HepG2 (cell line): ENCODE measurements around the gene SLC39A3. TPM values are rescaled to one million over a fixed set of nuclear protein-coding genes. Genes with fewer than 3 reads are reported as not detected.

ENCODE experiments used
- FOSL1 ChIP-seq: sonication (generic); formaldehyde crosslinking; IDR thresholded peaks from 2 replicates; pipeline ENCODE4 v1.9.0; 2021; ENCODE audit warnings: missing genetic modification reagents, borderline replicate concordance
- MED13 ChIP-seq: sonication (generic); formaldehyde crosslinking; IDR thresholded peaks from 2 replicates; pipeline ENCODE4 v1.5.0; 2020; ENCODE audit warnings: missing genetic modification reagents
- MTA3 ChIP-seq: sonication (generic); formaldehyde crosslinking; IDR thresholded peaks from 2 replicates; pipeline ENCODE4 v1.4.0; 2020; ENCODE audit warnings: missing genetic modification reagents
- NFKB2 ChIP-seq: sonication (generic); formaldehyde crosslinking; IDR thresholded peaks from 2 replicates; pipeline ENCODE4 v1.4.0; 2020; ENCODE audit warnings: missing genetic modification reagents, borderline replicate concordance
- POLR2A ChIP-seq, 2 experiments: IDR thresholded peaks; 2 replicates each; pipeline ENCODE4 v1.6.1; 2011; ENCODE audit warnings: low read depth in 2 of 2, low read length in 2 of 2, mild to moderate bottlenecking in 1 of 2, moderate library complexity in 1 of 2; ENCODE audit not compliant: insufficient read depth in 1 of 2
- POLR2G ChIP-seq: fragments of 200-400 bp; formaldehyde crosslinking; IDR thresholded peaks from 2 replicates; pipeline ENCODE4 v1.6.1; 2018; ENCODE audit warnings: mild to moderate bottlenecking, low read depth, low read length, moderate library complexity
- PPARG ChIP-seq: conservative IDR thresholded peaks from 2 replicates; pipeline ENCODE4 v1.6.1; 2016; ENCODE audit warnings: missing biosample characterization, missing genetic modification reagents
- RNF2 ChIP-seq: fragments of 450-650 bp; conservative IDR thresholded peaks from 2 replicates; pipeline ENCODE4 v1.6.1; 2016; ENCODE audit warnings: low read depth
- SOX6 ChIP-seq, 2 experiments: fragments of 450-650 bp in 1 of 2; sonication (generic) in 1 of 2; formaldehyde crosslinking in 1 of 2; IDR thresholded peaks; 2 replicates each; pipeline versions ENCODE4 v1.4.0 to v1.6.1; 2017 to 2020; ENCODE audit warnings: antibody characterized with exemption in 1 of 2, mild to moderate bottlenecking in 1 of 2, missing genetic modification reagents in 1 of 2
- ZGPAT ChIP-seq: IDR thresholded peaks from 2 replicates; pipeline ENCODE4 v1.6.1; 2016; ENCODE audit warnings: mild to moderate bottlenecking
- ZNF335 ChIP-seq: sonication (generic); formaldehyde crosslinking; IDR thresholded peaks from 2 replicates; pipeline ENCODE4 v1.4.0; 2020; ENCODE audit warnings: missing genetic modification reagents
- ZNF383 ChIP-seq: sonication (generic); formaldehyde crosslinking; IDR thresholded peaks from 2 replicates; pipeline ENCODE4 v1.4.0; 2020; ENCODE audit warnings: missing genetic modification reagents, mild to moderate bottlenecking, borderline replicate concordance
- polyA plus RNA-seq, 8 experiments: library from polyadenylated mRNA; depleted of rRNA in 3 of 8; stranded (reverse) in 7 of 8; unstranded in 1 of 8; fragments of >200 nt; fragmentation: Illumina TruSeq in 4 of 8; extraction: Trizol in 4 of 8; gene quantifications; 2 replicates each; pipeline versions ENCODE4 v1.2.1 to v1.2.3, GENCODE V29; 2011 to 2016; ENCODE audit warnings: low read depth in 4 of 8, missing spikeins in 1 of 8, mixed read lengths in 1 of 8; ENCODE audit not compliant: insufficient read depth in 1 of 8
- total RNA-seq, 5 experiments: library from RNA; depleted of rRNA; stranded (reverse); fragments of >200 nt; fragmentation: Illumina TruSeq; extraction: Trizol; gene quantifications; 2 replicates each; pipeline ENCODE4 v1.2.3, GENCODE V29; 2016; ENCODE audit warnings: low read depth in 1 of 5
- TF ChIP-seq, protein P1 (sequence below): sonication (generic); formaldehyde crosslinking; IDR thresholded peaks from 2 replicates; pipeline ENCODE4 v1.8.0; 2022; ENCODE audit warnings: missing genetic modification reagents, mild to moderate bottlenecking, borderline replicate concordance
- TF ChIP-seq, protein P2 (sequence below): IDR thresholded peaks from 2 replicates; pipeline ENCODE4 v1.6.1; 2016; ENCODE audit warnings: missing biosample characterization, missing genetic modification reagents, low read depth
- TF ChIP-seq, protein P3 (sequence below): sonication (generic); formaldehyde crosslinking; IDR thresholded peaks from 2 replicates; pipeline ENCODE4 v1.5.0; 2020; ENCODE audit warnings: missing genetic modification reagents, mild to moderate bottlenecking, borderline replicate concordance
- TF ChIP-seq, protein P4 (sequence below): sonication (generic); formaldehyde crosslinking; conservative IDR thresholded peaks from 2 replicates; pipeline ENCODE4 v1.4.0; 2020; ENCODE audit warnings: mild to moderate bottlenecking, missing genetic modification reagents, moderate library complexity
- TF ChIP-seq, protein P5 (sequence below): sonication (generic); formaldehyde crosslinking; IDR thresholded peaks from 2 replicates; pipeline ENCODE4 v1.5.0; 2020; ENCODE audit warnings: missing genetic modification reagents

SLC39A3 gene
- total and polyA plus RNA-seq, 2 of the 13 experiments (the other 11 are each of a cell fraction or from before 2014, with no cell fraction given): 33.6 to 41.6 TPM

- TF ChIP-seq, protein P1, sequence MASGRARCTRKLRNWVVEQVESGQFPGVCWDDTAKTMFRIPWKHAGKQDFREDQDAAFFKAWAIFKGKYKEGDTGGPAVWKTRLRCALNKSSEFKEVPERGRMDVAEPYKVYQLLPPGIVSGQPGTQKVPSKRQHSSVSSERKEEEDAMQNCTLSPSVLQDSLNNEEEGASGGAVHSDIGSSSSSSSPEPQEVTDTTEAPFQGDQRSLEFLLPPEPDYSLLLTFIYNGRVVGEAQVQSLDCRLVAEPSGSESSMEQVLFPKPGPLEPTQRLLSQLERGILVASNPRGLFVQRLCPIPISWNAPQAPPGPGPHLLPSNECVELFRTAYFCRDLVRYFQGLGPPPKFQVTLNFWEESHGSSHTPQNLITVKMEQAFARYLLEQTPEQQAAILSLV (CRISPR knock-in tag): no peak
- TF ChIP-seq PPARG (CRISPR knock-in tag) (no peak), ZNF335 (CRISPR knock-in tag) (no peak), POLR2A (IDR thresholded peaks at IDR 0.05; ENCODE audit: insufficient read depth in 1 of 2, low read depth in 2 of 2, low read length in 2 of 2) (peak; percentile 58 to 81), MED13 (CRISPR knock-in tag) (no peak), FOSL1 (CRISPR knock-in tag) (no peak), SOX6 (IDR thresholded peaks at IDR 0.05) (no peak), SOX6 (CRISPR knock-in tag; IDR thresholded peaks at IDR 0.05) (no peak), ZGPAT (no peak), NFKB2 (CRISPR knock-in tag) (no peak), POLR2G (peak; percentile 84), MTA3 (CRISPR knock-in tag) (no peak), ZNF383 (CRISPR knock-in tag) (no peak), RNF2 (no peak)
- TF ChIP-seq, protein P2, sequence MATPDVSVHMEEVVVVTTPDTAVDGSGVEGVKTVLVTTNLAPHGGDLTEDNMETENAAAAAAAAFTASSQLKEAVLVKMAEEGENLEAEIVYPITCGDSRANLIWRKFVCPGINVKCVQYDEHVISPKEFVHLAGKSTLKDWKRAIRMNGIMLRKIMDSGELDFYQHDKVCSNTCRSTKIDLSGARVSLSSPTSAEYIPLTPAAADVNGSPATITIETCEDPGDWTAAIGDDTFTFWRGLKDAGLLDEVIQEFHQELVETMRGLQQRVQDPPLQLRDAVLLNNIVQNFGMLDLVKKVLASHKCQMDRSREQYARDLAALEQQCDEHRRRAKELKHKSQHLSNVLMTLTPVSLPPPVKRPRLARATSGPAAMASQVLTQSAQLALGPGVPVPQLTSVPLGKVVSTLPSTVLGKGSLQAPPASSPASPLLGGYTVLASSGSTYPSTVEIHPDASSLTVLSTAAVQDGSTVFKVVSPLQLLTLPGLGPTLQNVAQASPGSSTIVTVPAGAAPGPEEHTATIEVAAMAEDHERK: no peak
- TF ChIP-seq, protein P3, sequence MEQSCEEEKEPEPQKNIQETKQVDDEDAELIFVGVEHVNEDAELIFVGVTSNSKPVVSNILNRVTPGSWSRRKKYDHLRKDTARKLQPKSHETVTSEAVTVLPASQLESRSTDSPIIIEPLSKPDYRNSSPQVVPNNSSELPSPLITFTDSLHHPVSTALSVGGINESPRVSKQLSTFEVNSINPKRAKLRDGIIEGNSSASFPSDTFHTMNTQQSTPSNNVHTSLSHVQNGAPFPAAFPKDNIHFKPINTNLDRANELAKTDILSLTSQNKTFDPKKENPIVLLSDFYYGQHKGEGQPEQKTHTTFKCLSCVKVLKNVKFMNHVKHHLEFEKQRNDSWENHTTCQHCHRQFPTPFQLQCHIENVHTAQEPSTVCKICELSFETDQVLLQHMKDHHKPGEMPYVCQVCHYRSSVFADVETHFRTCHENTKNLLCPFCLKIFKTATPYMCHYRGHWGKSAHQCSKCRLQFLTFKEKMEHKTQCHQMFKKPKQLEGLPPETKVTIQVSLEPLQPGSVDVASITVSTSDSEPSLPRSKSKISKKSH (CRISPR knock-in tag): no peak
- TF ChIP-seq, protein P4, sequence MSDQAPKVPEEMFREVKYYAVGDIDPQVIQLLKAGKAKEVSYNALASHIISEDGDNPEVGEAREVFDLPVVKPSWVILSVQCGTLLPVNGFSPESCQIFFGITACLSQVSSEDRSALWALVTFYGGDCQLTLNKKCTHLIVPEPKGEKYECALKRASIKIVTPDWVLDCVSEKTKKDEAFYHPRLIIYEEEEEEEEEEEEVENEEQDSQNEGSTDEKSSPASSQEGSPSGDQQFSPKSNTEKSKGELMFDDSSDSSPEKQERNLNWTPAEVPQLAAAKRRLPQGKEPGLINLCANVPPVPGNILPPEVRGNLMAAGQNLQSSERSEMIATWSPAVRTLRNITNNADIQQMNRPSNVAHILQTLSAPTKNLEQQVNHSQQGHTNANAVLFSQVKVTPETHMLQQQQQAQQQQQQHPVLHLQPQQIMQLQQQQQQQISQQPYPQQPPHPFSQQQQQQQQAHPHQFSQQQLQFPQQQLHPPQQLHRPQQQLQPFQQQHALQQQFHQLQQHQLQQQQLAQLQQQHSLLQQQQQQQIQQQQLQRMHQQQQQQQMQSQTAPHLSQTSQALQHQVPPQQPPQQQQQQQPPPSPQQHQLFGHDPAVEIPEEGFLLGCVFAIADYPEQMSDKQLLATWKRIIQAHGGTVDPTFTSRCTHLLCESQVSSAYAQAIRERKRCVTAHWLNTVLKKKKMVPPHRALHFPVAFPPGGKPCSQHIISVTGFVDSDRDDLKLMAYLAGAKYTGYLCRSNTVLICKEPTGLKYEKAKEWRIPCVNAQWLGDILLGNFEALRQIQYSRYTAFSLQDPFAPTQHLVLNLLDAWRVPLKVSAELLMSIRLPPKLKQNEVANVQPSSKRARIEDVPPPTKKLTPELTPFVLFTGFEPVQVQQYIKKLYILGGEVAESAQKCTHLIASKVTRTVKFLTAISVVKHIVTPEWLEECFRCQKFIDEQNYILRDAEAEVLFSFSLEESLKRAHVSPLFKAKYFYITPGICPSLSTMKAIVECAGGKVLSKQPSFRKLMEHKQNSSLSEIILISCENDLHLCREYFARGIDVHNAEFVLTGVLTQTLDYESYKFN: no peak
- TF ChIP-seq, protein P5, sequence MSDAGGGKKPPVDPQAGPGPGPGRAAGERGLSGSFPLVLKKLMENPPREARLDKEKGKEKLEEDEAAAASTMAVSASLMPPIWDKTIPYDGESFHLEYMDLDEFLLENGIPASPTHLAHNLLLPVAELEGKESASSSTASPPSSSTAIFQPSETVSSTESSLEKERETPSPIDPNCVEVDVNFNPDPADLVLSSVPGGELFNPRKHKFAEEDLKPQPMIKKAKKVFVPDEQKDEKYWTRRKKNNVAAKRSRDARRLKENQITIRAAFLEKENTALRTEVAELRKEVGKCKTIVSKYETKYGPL (CRISPR knock-in tag): no peak
Observed at GRCh38 chr19:2702170-2703076, 37.4 kb downstream of the SLC39A3 start, which contains the start of gene GNG7 (continued).
